Activated naive CD8-positive, alpha-beta T cell (primary cell): ENCODE results near the gene SLC25A26.
"Not testable (repeated sequence)": the region's sequence is repeated elsewhere in the genome, so short reads cannot be mapped to it uniquely, and the experiment has no call there.

ENCODE experiments used
- H3K27ac Mint-ChIP-seq: one replicate; pipeline ENCODE4 v1.8.0; 2021; ENCODE audit warnings: mixed read lengths
- H3K27me3 Mint-ChIP-seq: one replicate; pipeline ENCODE4 v1.8.0; 2021; ENCODE audit warnings: mixed read lengths
- H3K36me3 Mint-ChIP-seq: one replicate; pipeline ENCODE4 v1.8.0; 2021; ENCODE audit warnings: mixed read lengths
- H3K4me1 Mint-ChIP-seq: one replicate; pipeline ENCODE4 v1.8.0; 2021; ENCODE audit warnings: low read depth, mixed read lengths
- H3K4me3 Mint-ChIP-seq: one replicate; pipeline ENCODE4 v1.8.0; 2021; ENCODE audit warnings: mild to moderate bottlenecking, mixed read lengths
- H3K9me3 Mint-ChIP-seq: one replicate; pipeline ENCODE4 v1.8.0; 2021; ENCODE audit warnings: low read depth, mixed read lengths

Gene SLC25A26

GRCh38 chr3:66270288-66270687 lies 49.5 kb downstream of the SLC25A26 start:
- Mint-ChIP-seq H3K4me1 (peaks cover 3% of the 10 kb centered on the region), H3K27me3 (no peaks in the 10 kb centered on the region), H3K36me3 (peaks cover 15% of the 10 kb centered on the region), H3K4me3 (no peak overlapping the region), H3K27ac (no peak overlapping the region), H3K9me3 (no peaks in the 10 kb centered on the region)

GRCh38 chr3:66270701-66271100 lies 49.9 kb downstream of the SLC25A26 start:
- Mint-ChIP-seq H3K27ac (no peak overlapping the region), H3K27me3 (no peaks in the 10 kb centered on the region), H3K4me3 (no peak overlapping the region), H3K36me3 (peaks cover 15% of the 10 kb centered on the region), H3K4me1 (peaks cover 3% of the 10 kb centered on the region), H3K9me3 (no peaks in the 10 kb centered on the region)

GRCh38 chr3:66271231-66271630 lies 50.4 kb downstream of the SLC25A26 start:
- Mint-ChIP-seq H3K27me3 (no peaks in the 10 kb centered on the region), H3K4me1 (peaks cover 3% of the 10 kb centered on the region), H3K9me3 (no peaks in the 10 kb centered on the region), H3K36me3 (peaks cover 15% of the 10 kb centered on the region), H3K27ac (no peak overlapping the region), H3K4me3 (no peak overlapping the region)

GRCh38 chr3:66272016-66272415 lies 51.2 kb downstream of the SLC25A26 start:
- H3K27ac Mint-ChIP-seq: no peak overlapping the region
- no peak overlapping the region for H3K4me3 Mint-ChIP-seq
- peaks cover 15% of the 10 kb centered on the region for H3K36me3 Mint-ChIP-seq
- no peaks in the 10 kb centered on the region for H3K27me3 Mint-ChIP-seq
- no peaks in the 10 kb centered on the region for H3K9me3 Mint-ChIP-seq
- peaks cover 9% of the 10 kb centered on the region for H3K4me1 Mint-ChIP-seq

- not testable (repeated sequence) for H3K4me3 Mint-ChIP-seq, H3K27ac Mint-ChIP-seq, H3K27me3 Mint-ChIP-seq, H3K9me3 Mint-ChIP-seq
- H3K4me1 Mint-ChIP-seq: peaks cover 22% of the 10 kb centered on the region
- H3K36me3 Mint-ChIP-seq: peaks cover 11% of the 10 kb centered on the region
Measured at GRCh38 chr3:66274837-66275236, 54.0 kb downstream of the SLC25A26 start.

GRCh38 chr3:66276705-66277274 lies 56.0 kb downstream of the SLC25A26 start:
- H3K4me1 Mint-ChIP-seq: peaks cover 33% of the 10 kb centered on the region
- H3K4me3 Mint-ChIP-seq: no peak overlapping the region
- no peaks in the 10 kb centered on the region for H3K27me3 Mint-ChIP-seq
- peaks cover 11% of the 10 kb centered on the region for H3K36me3 Mint-ChIP-seq
- no peaks in the 10 kb centered on the region for H3K9me3 Mint-ChIP-seq
- H3K27ac Mint-ChIP-seq: peak overlapping the region; percentile 2

- peaks cover 33% of the 10 kb centered on the region for H3K4me1 Mint-ChIP-seq
- H3K9me3 Mint-ChIP-seq: no peaks in the 10 kb centered on the region
- H3K4me3 Mint-ChIP-seq: no peak overlapping the region
- H3K27me3 Mint-ChIP-seq: no peaks in the 10 kb centered on the region
- no peak overlapping the region for H3K27ac Mint-ChIP-seq
- H3K36me3 Mint-ChIP-seq: no peaks in the 10 kb centered on the region
Measured at GRCh38 chr3:66279168-66279567, 58.4 kb downstream of the SLC25A26 start.

GRCh38 chr3:66280304-66280703 lies 59.5 kb downstream of the SLC25A26 start:
- Mint-ChIP-seq H3K9me3 (no peaks in the 10 kb centered on the region), H3K36me3 (no peaks in the 10 kb centered on the region), H3K4me1 (peaks cover 33% of the 10 kb centered on the region)

GRCh38 chr3:66291922-66292321 lies 71.1 kb downstream of the SLC25A26 start:
- peak overlapping the region; percentile 5 for H3K27ac Mint-ChIP-seq
- H3K27me3 Mint-ChIP-seq, H3K9me3 Mint-ChIP-seq, H3K4me3 Mint-ChIP-seq: not testable (repeated sequence)
- peaks cover 15% of the 10 kb centered on the region for H3K36me3 Mint-ChIP-seq
- peaks cover 33% of the 10 kb centered on the region for H3K4me1 Mint-ChIP-seq

More at GRCh38 chr3:66280304-66280703, 59.5 kb downstream of the SLC25A26 start:
- no peak overlapping the region for H3K4me3 Mint-ChIP-seq
- peak overlapping the region; percentile 4 for H3K27ac Mint-ChIP-seq
- H3K27me3 Mint-ChIP-seq: no peaks in the 10 kb centered on the region

- Mint-ChIP-seq H3K36me3 (peaks cover 4% of the 10 kb centered on the region), H3K27ac (peak overlapping the region; percentile 86), H3K4me3 (no peak overlapping the region), H3K27me3 (no peaks in the 10 kb centered on the region), H3K4me1 (peaks cover 54% of the 10 kb centered on the region), H3K9me3 (no peaks in the 10 kb centered on the region)
Measured at GRCh38 chr3:66297260-66297873, 76.6 kb downstream of the SLC25A26 start.

- Mint-ChIP-seq H3K27ac (peak overlapping the region; percentile 86), H3K4me3 (no peak overlapping the region), H3K36me3 (peaks cover 7% of the 10 kb centered on the region), H3K9me3 (no peaks in the 10 kb centered on the region), H3K4me1 (peaks cover 55% of the 10 kb centered on the region), H3K27me3 (no peaks in the 10 kb centered on the region)
Measured at GRCh38 chr3:66297900-66298299, 77.1 kb downstream of the SLC25A26 start.

- Mint-ChIP-seq H3K9me3 (no peaks in the 10 kb centered on the region), H3K27me3 (no peaks in the 10 kb centered on the region), H3K27ac (peak overlapping the region; percentile 86), H3K36me3 (peaks cover 7% of the 10 kb centered on the region), H3K4me3 (no peak overlapping the region), H3K4me1 (peaks cover 61% of the 10 kb centered on the region)
Measured at GRCh38 chr3:66298591-66298990, 77.8 kb downstream of the SLC25A26 start.

- not testable (repeated sequence) for H3K9me3 Mint-ChIP-seq, H3K27ac Mint-ChIP-seq, H3K36me3 Mint-ChIP-seq, H3K4me3 Mint-ChIP-seq, H3K27me3 Mint-ChIP-seq
- H3K4me1 Mint-ChIP-seq: peaks cover 65% of the 10 kb centered on the region
Measured at GRCh38 chr3:66299085-66299484, 78.3 kb downstream of the SLC25A26 start.

- Mint-ChIP-seq H3K27me3 (no peaks in the 10 kb centered on the region), H3K4me3 (no peak overlapping the region), H3K4me1 (peaks cover 70% of the 10 kb centered on the region), H3K36me3 (peaks cover 7% of the 10 kb centered on the region), H3K9me3 (no peaks in the 10 kb centered on the region), H3K27ac (no peak overlapping the region)
Measured at GRCh38 chr3:66299891-66300290, 79.1 kb downstream of the SLC25A26 start.

- peaks cover 22% of the 10 kb centered on the region for H3K36me3 Mint-ChIP-seq
- no peaks in the 10 kb centered on the region for H3K27me3 Mint-ChIP-seq
- peak overlapping the region; percentile 96 for H3K27ac Mint-ChIP-seq
- H3K9me3 Mint-ChIP-seq: no peaks in the 10 kb centered on the region
- peaks cover 72% of the 10 kb centered on the region for H3K4me1 Mint-ChIP-seq
- peak overlapping the region; percentile 69 for H3K4me3 Mint-ChIP-seq
Measured at GRCh38 chr3:66302288-66302687, 81.5 kb downstream of the SLC25A26 start.

- peaks cover 60% of the 10 kb centered on the region for H3K4me1 Mint-ChIP-seq
- H3K9me3 Mint-ChIP-seq: peaks cover 4% of the 10 kb centered on the region
- H3K27ac Mint-ChIP-seq: peak overlapping the region; percentile 96
- no peak overlapping the region for H3K4me3 Mint-ChIP-seq
- no peaks in the 10 kb centered on the region for H3K27me3 Mint-ChIP-seq
- peaks cover 22% of the 10 kb centered on the region for H3K36me3 Mint-ChIP-seq
Measured at GRCh38 chr3:66303491-66303901, 82.7 kb downstream of the SLC25A26 start.
